Panc1 (cell line): ENCODE data around the gene IRF2. TPM values are rescaled to one million over a fixed set of nuclear protein-coding genes. Genes with fewer than 3 reads are reported as not detected.

Experiments used
- ATAC-seq: fragments of 200-7000 bp; cut with Tn5 transposase; 2 replicates; pipeline ENCODE4 v1.9.1; 2020; ENCODE audit warnings: mild to moderate bottlenecking, moderate library complexity
- BruUV-seq: library from RNA; stranded (reverse); fragments of 400-500 nt; replicated peaks from 2 replicates; lab custom pipeline; 2021; lab: Mats Ljungman, UMichigan
- CTCF ChIA-PET: fragments of 300-600 bp; sonication (Branson Sonifier 250); formaldehyde crosslinking; loops from one replicate; lab custom pipeline; 2022; ENCODE audit warnings: antibody characterized with exemption; lab: Charles Lee
- POLR2A ChIA-PET: fragments of 300-600 bp; sonication (Branson Sonifier 250); formaldehyde crosslinking; loops from one replicate; lab custom pipeline; 2022; ENCODE audit warnings: antibody characterized with exemption; lab: Charles Lee
- DNase-seq: peaks from one replicate; pipeline ENCODE4 v3.0.0-alpha.2; 2010; ENCODE audit warnings: low read depth, low spot score
- H3K27ac ChIP-seq: 2 replicates; pipeline ENCODE4 v1.5.1; 2011; ENCODE audit warnings: mild to moderate bottlenecking, low read length, inconsistent platforms
- H3K27me3 ChIP-seq: fragments of 200-500 bp; sonication (Bioruptor generic); 2 replicates; pipeline ENCODE4 v1.6.0; 2014; ENCODE audit warnings: low read length, inconsistent platforms; ENCODE audit not compliant: control insufficient read depth, insufficient read depth
- H3K36me3 ChIP-seq: fragments of 200-500 bp; sonication (Bioruptor generic); 2 replicates; pipeline ENCODE4 v1.5.1; 2014; ENCODE audit warnings: inconsistent platforms, mild to moderate bottlenecking, low read length, moderate library complexity; ENCODE audit not compliant: control insufficient read depth, insufficient read depth
- H3K4me1 ChIP-seq: 2 replicates; pipeline ENCODE4 v1.5.1; 2011; ENCODE audit warnings: inconsistent platforms, mild to moderate bottlenecking, low read length, moderate library complexity; ENCODE audit not compliant: control insufficient read depth, insufficient read depth
- H3K4me3 ChIP-seq, 2 experiments: 2 replicates each; pipeline ENCODE4 v1.5.1; 2011 to 2012; ENCODE audit warnings: low read depth in 2 of 2, low read length in 2 of 2, mild to moderate bottlenecking in 2 of 2, inconsistent platforms in 1 of 2, moderate library complexity in 1 of 2
- H3K9me3 ChIP-seq: fragments of 200-500 bp; sonication (Bioruptor generic); 2 replicates; pipeline ENCODE4 v1.5.1; 2014; ENCODE audit warnings: low read depth, mild to moderate bottlenecking, inconsistent platforms, low read length, moderate library complexity; ENCODE audit not compliant: control insufficient read depth, insufficient read depth
- POLR2AphosphoS5 ChIP-seq: IDR thresholded peaks from 2 replicates; pipeline ENCODE4 v1.6.1; 2012; ENCODE audit warnings: mild to moderate bottlenecking, low read depth, low read length, moderate library complexity
- SIN3A ChIP-seq: IDR thresholded peaks from 2 replicates; pipeline ENCODE4 v1.6.1; 2012; ENCODE audit warnings: low read depth, mild to moderate bottlenecking, low read length, moderate library complexity, borderline replicate concordance; ENCODE audit not compliant: insufficient read depth
- TCF7L2 ChIP-seq: IDR thresholded peaks from 2 replicates; pipeline ENCODE4 v1.6.1; 2011; ENCODE audit warnings: mild to moderate bottlenecking, low read depth, low read length, inconsistent platforms
- in situ Hi-C: cut with HindIII; loops from 2 replicates; pipeline ENCODE4 v1.10.0; 2016; ENCODE audit warnings: low sequenced_read_pairs, low pct_unique_long_range_greater_than_20kb
- intact Hi-C: fragments of 100-400 bp; cut with micrococcal nuclease; formaldehyde crosslinking; loops from one replicate; pipeline ENCODE4 v1.10.0; 2022; ENCODE audit not compliant: unreplicated experiment
- total RNA-seq: library from RNA; stranded (reverse); gene quantifications from one replicate; pipeline ENCODE4 v1.2.1, GENCODE V29; 2021; ENCODE audit not compliant: unreplicated experiment
- TF ChIP-seq, protein P1 (sequence below), 2 experiments: IDR thresholded peaks; 2 replicates each; pipeline ENCODE4 v1.6.1; 2011 to 2012; ENCODE audit warnings: low read depth in 2 of 2, control low read depth in 1 of 2, low read length in 1 of 2, mild to moderate bottlenecking in 1 of 2, moderate library complexity in 1 of 2; ENCODE audit not compliant: insufficient read depth in 1 of 2
- TF ChIP-seq, protein P2 (sequence below): fragments of 450-650 bp; IDR thresholded peaks from 2 replicates; pipeline ENCODE4 v1.5.1; 2017; ENCODE audit warnings: mild to moderate bottlenecking

IRF2 gene
- total RNA-seq, 1 experiment from 2014 or later: 16.2 TPM

DNA sequence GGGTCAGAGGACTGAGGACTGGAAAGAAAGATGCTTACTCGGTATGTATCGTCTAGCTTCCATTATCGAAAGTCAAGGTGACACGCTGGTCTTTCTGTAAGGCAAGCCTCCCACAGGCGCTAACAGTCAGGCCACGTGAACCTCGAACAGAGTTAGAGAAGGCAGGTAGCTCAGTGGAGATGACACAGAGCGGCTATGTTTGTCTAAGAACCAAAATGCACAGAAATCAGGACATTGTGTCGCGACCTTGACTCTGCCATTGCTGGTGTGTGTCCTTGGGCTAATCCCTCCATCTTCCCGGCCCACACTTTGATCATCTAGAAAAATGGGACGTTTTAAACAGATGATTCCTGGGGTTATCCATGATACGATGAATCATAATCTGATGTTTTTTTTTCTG, 40.3 kb downstream of the IRF2 start:
- H3K4me1 ChIP-seq: no peaks in the 10 kb centered on the region
- no peak overlapping the region for H3K27ac ChIP-seq
- DNase-seq: no peak
- no peaks in the 10 kb centered on the region for H3K36me3 ChIP-seq
- no peaks in the 10 kb centered on the region for H3K9me3 ChIP-seq
- ChIA-PET POLR2A (no interaction called here), CTCF (no interaction called here)
- TF ChIP-seq, protein P1, sequence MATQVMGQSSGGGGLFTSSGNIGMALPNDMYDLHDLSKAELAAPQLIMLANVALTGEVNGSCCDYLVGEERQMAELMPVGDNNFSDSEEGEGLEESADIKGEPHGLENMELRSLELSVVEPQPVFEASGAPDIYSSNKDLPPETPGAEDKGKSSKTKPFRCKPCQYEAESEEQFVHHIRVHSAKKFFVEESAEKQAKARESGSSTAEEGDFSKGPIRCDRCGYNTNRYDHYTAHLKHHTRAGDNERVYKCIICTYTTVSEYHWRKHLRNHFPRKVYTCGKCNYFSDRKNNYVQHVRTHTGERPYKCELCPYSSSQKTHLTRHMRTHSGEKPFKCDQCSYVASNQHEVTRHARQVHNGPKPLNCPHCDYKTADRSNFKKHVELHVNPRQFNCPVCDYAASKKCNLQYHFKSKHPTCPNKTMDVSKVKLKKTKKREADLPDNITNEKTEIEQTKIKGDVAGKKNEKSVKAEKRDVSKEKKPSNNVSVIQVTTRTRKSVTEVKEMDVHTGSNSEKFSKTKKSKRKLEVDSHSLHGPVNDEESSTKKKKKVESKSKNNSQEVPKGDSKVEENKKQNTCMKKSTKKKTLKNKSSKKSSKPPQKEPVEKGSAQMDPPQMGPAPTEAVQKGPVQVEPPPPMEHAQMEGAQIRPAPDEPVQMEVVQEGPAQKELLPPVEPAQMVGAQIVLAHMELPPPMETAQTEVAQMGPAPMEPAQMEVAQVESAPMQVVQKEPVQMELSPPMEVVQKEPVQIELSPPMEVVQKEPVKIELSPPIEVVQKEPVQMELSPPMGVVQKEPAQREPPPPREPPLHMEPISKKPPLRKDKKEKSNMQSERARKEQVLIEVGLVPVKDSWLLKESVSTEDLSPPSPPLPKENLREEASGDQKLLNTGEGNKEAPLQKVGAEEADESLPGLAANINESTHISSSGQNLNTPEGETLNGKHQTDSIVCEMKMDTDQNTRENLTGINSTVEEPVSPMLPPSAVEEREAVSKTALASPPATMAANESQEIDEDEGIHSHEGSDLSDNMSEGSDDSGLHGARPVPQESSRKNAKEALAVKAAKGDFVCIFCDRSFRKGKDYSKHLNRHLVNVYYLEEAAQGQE (IDR thresholded peaks at IDR 0.05; ENCODE audit: insufficient read depth in 1 of 2, low read depth in 2 of 2, low read length in 1 of 2): no peak
- TF ChIP-seq POLR2AphosphoS5 (no peak), TCF7L2 (no peak), SIN3A (no peak)
- no peak overlapping the region for H3K4me3 ChIP-seq
- in situ Hi-C loops (no loop called here), intact Hi-C loops (no loop called here)
- no peaks in the 10 kb centered on the region for H3K27me3 ChIP-seq
- ATAC-seq: no peak
- BruUV-seq: no TSS peak

DNA sequence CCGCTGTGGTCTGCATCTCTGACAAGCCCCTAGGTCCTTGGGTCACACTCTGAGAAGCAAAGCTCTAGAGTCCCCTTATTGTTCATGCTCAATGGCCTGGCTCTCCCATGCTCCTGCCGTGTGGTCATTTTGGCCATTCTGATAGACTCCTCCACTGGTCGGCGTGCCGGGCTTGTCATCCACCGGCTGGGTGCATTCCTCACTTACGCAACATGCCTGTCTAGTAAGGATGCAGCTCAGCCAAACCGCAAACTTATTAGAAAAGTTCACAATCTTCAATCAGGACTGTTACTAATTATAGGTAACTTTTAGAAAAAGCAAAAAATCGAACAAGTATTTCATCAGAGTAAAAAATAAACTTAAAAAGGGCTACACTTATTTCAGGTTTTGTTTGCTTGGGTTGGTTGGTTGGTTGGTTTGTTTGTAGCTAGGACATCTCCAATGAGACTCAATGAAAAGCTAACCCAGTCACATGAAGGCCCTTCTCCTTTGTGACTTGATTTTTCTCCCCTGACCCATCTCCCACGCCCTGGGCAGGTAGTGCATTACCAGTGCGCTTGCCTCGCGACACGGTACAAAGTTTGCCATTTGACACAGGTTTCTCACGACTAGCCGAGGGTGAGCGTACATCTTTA, 41.0 kb downstream of the IRF2 start:
- BruUV-seq: no TSS peak
- ATAC-seq (no peak), DNase-seq (no peak)
- Histone ChIP-seq H3K36me3 (no peaks in the 10 kb centered on the region), H3K4me1 (no peaks in the 10 kb centered on the region), H3K27me3 (no peaks in the 10 kb centered on the region), H3K9me3 (no peaks in the 10 kb centered on the region), H3K27ac (no peak overlapping the region), H3K4me3 (no peak overlapping the region)
- CTCF ChIA-PET: interaction anchor here (0.5 kb wide), 1 partner anchor 41 kb away, joined by 4 read pairs; the partner anchor contains the start of gene IRF2
- intact Hi-C loops (no loop called here), in situ Hi-C loops (no loop called here)
- TF ChIP-seq TCF7L2 (no peak), SIN3A (no peak), POLR2AphosphoS5 (no peak)
- TF ChIP-seq, protein P2, sequence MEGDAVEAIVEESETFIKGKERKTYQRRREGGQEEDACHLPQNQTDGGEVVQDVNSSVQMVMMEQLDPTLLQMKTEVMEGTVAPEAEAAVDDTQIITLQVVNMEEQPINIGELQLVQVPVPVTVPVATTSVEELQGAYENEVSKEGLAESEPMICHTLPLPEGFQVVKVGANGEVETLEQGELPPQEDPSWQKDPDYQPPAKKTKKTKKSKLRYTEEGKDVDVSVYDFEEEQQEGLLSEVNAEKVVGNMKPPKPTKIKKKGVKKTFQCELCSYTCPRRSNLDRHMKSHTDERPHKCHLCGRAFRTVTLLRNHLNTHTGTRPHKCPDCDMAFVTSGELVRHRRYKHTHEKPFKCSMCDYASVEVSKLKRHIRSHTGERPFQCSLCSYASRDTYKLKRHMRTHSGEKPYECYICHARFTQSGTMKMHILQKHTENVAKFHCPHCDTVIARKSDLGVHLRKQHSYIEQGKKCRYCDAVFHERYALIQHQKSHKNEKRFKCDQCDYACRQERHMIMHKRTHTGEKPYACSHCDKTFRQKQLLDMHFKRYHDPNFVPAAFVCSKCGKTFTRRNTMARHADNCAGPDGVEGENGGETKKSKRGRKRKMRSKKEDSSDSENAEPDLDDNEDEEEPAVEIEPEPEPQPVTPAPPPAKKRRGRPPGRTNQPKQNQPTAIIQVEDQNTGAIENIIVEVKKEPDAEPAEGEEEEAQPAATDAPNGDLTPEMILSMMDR: no peak
- TF ChIP-seq, protein P1 (IDR thresholded peaks at IDR 0.05; ENCODE audit: insufficient read depth in 1 of 2, low read depth in 2 of 2, low read length in 1 of 2): no peak
- POLR2A ChIA-PET: no interaction called here
